Measurements from ENCODE around the gene STPG1.

Gene STPG1

GRCh38 chr1:24369801-24370200 is 43.8 kb downstream of the STPG1 start:
- no peak for DNase-seq

DNA sequence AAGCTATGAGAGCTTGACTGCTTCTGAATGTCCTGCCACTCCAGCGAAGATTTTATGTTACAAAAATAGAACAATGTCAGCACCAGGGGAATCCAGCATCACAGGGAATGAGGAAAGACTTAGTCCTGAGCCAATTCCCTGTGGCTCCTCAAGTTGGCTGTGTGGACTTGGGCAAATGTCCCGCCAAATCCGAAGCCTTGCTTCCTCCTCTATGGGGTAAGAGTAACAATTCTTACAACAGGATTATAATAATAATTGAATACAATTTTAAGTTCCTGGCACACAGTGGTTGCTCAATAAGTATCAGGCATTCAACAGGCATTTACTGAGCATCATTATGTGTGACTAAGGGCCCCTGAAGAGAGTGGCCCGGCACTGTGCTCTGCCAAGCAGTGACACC is 44.4 kb downstream of the STPG1 start:
- DNase-seq = no peak

GRCh38 chr1:24366707-24367106 is 46.9 kb downstream of the STPG1 start:
- no peak for DNase-seq

DNA sequence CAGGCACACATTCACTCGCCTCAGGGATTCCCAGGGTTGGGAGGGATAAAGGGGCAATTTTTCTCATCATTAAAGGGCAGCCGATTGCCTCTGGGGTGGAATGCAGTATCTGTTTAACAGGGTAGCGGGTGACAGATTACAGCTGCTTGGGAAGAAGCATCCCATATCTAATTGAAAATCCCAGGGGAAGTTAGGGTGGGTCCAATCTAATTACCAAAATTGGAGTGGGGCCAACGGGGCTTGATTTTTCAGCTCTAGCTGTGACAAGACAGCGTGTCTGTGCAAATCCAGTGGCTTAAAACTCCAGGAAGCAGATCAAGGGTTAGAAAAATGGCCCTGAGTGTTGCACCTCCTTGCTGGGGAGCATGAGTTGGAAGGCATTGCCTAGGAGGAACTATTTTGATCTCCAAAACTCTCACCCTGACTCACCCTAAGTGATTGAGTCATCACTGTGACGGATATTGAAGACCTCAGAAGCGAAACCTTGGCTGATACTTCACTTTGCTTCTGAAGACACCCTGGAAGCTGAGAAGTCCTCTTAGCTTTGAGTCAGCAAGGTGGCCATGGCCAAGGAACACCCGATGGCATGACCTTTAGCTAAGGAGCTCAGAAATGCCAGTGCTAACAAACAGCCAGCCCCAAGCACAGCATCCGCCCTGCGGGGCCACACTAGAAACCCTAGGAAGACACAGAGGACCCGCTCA is 48.5 kb downstream of the STPG1 start:
- DNase-seq = peak in 1 of 5 donors; percentile 81

DNA sequence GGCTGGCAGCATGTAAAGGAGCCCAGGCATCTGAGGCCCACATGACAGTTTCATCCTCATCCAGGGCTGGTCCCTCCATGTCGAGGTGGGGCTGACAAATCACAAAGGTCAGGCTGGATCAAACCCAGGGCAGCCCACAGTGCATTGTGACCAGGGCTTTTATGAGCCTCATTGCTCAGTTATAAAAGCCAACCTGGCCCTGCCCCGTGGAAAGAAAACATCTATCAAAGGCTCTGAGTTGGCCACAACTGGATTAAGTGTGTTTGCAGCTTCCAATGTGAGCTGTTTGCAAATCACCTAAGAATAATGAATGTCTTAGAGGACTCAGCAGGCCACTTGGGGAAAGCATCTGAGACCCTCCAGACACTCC is 49.0 kb downstream of the STPG1 start:
- no peak for DNase-seq

- no peak for DNase-seq
Observed at GRCh38 chr1:24363994-24364393, 49.6 kb downstream of the STPG1 start.

GRCh38 chr1:24362982-24363614 is 50.5 kb downstream of the STPG1 start:
- no peak for DNase-seq

DNA sequence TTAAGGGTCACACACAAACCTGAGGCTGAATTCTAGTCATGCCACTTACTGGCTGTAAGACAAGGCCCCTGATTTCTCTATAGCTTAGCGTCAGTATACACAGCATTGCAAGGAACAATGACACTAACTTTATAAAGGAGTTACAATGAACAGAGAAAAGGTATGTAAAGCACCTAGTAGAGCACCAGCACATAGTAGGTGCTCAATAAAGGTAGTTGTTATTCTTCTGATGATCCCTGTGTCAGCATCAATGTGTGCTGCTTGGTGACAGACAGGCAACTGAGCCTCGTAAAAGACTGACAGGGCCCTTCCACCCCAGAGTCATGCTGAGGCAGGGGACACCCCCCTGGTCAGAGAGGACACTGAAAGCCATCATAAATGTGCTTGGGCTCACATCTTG is 51.2 kb downstream of the STPG1 start:
- no peak for DNase-seq

DNA sequence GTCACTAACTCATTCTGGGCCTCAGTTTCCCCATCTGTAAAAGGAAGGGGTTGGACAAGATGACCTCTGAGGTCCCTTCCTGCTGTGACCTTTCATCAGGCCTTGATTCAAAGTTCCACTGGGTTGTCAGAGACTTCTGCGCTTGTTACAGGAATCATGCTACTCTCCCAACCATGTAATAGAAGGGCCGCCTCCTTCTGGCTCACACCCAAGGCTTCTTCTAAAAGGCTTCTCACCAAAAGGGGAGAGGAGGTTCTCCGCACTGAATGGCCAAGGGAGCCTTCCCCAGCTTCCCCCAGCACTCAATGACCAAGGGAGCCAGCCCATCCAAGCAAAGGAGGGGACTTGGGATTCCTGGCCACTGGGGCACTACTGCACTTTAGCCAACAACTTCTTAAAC is 51.8 kb downstream of the STPG1 start:
- no peak for DNase-seq

DNA sequence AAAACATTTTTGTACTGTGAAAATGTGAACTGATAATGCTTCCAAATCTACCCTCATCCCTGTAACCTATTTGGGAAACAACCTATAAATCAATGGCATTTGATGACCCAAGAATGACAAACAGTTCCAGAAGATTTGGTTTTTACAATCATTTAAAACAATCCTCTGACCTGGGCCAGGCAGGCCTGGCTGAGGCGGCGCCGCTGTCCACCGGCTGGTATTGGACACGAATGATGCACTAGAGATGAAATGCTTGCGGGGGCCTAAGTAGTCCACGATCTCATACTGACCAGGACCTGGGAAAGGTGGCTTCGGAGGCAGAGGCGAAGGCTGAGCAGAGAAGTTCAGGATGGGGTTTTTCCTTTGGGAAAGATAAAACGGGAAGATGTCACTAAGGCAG is 52.9 kb downstream of the STPG1 start:
- no peak for DNase-seq

DNA sequence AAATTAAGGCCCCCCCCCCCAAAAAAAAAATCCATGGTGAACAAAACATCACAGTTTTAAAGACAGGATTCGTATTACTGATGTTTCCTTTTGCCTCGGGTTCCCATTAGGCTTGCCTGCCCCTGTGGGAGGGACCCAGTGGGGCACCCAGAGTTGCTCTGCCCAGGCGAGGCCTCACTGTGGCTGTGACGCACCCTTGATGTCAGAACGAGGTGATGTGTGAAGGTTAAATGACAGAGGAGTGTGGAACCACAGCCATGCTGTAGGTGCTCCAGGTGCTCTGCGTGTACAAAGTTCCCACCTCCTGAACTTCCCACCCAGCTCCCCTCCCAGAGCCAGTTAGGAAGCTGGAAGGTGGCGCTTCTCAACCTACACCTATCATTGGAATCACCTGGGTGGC is 56.5 kb downstream of the STPG1 start:
- DNase-seq = no peak

DNA sequence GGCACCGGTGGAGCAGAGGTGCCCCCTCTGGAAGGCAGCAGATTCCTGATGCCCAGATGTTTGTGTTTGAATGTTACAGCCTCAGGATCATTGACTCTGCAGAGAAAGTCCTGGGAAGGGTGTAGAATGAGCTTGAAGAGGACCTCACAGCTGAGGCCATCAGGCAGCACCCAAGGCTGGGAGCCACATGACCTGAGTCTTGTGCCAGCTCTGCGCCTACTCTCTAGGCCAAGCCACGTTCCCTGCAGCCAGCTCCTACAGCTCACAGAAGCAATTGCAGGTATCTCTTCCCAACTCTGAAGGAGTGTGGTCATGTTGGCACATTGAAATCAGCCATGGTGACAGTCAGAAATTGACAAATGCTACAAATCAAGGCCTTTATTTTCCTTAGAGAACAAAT is 58.1 kb downstream of the STPG1 start:
- no peak for DNase-seq

- no peak for DNase-seq
Observed at GRCh38 chr1:24353292-24353891, 60.2 kb downstream of the STPG1 start.

DNA sequence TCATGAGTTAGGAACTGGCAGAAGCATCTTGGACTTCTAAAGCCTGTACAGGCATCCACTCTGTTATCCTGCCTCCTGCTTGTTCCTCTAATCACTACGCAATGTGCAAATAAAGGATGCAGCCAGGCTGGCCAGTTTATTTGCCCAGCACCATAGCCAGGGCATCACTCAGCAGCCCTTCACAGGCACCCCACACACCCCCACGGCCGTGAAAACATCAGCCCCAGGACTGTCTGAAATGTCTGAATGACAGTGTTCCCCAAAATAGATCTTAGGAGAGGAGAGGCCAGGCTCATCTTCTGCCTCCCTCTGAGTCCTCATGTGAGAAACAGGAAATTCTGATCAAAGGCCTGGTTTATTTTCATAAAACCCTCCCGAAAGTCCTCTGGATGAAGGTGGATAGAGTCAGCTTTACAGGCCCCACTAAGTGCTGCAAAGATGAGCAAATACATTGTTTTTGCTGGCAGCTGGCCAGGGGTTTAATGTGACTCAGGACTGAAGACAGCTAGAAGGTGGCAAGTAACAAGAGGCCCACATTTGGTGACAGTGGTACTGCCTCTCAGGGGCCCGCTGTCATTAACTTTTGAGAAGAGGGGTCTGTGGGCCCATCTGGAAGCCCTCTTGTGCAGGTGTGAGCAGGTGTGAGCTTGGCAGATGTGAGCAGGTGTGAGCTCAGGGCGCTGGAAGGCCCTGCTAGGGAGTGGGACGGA is 61.5 kb downstream of the STPG1 start:
- DNase-seq = peak in 1 of 5 donors; percentile 34

DNA sequence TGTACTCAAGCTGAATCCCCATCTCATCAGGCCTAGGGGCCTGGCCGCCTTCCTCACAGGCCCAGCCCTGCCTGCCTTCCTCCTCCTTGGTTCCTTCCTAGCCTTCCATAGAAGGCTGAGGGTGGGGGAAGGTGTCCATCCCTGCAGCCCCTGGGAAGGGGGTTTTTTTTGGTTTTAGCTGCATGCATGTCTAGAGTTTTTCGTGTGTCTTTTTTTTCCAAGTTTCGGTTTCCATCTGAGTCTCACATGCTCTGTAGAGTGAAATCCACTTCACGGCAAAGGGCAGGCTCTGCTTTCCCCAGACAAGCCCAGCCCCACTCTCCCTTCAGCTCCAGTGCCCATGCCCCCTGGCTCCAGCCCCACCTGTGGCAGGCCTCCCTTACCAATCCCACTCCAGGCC is 62.3 kb downstream of the STPG1 start:
- peak in 1 of 5 donors; percentile 59 for DNase-seq

- DNase-seq = peak in 1 of 5 donors; percentile 14
Observed at GRCh38 chr1:24349891-24350290, 63.7 kb downstream of the STPG1 start.

- DNase-seq = no peak
Observed at GRCh38 chr1:24348196-24348595, 65.4 kb downstream of the STPG1 start.

GRCh38 chr1:24347159-24347934 is 66.2 kb downstream of the STPG1 start:
- DNase-seq = no peak

GRCh38 chr1:24345334-24345733 is 68.2 kb downstream of the STPG1 start:
- no peak for DNase-seq

DNA sequence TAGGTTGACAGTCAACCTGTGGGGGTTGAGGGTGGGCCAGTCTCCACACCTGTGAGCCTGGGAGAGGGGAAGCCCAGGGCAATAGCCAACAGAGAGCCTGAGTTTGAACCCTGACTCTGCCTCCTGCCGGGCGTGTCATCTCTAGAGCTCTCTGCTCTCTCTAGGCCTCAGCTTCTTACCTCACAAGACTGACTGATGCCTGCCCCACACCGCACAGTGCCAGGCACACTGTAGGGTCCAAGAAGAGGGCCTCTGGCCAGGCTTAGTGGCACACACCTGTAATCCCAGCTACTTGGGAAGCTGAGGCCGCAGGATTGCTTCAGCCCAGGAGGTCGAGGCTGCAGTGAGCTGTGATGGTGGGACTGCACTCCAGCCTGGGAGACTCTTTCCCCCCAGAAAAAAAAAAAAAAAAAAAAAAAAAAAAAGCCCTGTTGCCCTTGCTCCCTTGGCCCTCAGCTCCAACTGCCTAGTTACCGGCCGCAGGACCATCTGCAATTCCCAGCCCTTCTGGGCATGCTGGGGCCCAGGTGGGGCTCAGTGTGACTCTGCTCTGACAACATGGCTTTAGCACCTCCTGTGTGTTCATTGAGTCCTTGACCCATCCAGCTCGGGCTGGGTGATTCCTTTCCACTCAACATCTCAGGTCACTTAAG is 69.4 kb downstream of the STPG1 start:
- DNase-seq = no peak

GRCh38 chr1:24343412-24344089 is 70.0 kb downstream of the STPG1 start:
- DNase-seq = no peak

DNA sequence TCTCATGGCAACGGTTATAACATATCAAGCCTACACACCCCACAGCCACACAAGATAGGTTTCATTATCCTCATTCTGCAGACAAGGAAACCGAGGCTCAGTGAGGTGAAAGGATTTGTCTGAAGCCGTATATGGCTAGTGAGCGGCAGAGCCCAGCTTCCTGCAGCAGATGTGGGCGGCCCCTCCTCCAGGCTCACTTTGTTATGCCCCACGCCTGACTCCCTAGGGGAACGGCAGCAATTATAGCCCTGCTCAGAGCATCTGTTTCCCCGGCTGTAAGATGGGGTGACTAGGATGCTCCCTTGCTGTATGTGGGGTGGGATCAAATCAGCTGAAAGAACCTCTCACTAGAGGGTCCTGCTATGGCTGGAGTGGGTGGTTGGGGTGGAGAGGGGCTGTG is 72.3 kb downstream of the STPG1 start:
- no peak for DNase-seq
